ENCODE measurements around the gene DNAJC17. TPM values are rescaled to one million over a fixed set of nuclear protein-coding genes. Genes with fewer than 3 reads are reported as not detected.

The DNAJC17 gene
- total RNA-seq, 1 experiment from 2014 or later = 36.1 TPM

DNA sequence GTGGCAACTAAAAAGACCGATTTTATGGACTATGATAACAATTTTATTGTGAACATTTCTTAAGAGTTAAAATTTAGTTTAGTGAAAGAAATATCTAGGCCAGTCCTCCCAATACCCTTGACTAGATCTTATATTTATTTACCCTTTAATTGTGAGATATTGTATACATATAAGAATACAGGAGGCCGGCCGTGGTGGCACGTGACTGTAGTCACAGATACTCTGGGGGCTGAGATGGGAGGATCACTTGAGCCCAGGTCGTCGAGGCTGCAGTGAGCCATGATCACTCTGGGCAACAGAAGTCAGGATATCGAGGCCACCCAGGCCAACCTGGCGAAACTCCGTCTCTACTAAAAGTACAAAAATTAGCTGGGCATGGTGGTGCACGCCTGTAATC, 51.5 kb downstream of the DNAJC17 start:
- peak overlapping the region; percentile 97 for H3K4me2 ChIP-seq (ENCODE audit: low read length)
- no peaks in the 10 kb centered on the region for H3K9me2 ChIP-seq (ENCODE audit: insufficient read depth)
- H3K4me3 ChIP-seq (replicated peaks in 1 of 2; ENCODE audit: low read depth in 1 of 2, low read length in 2 of 2) = peak overlapping the region; percentile 99
- peak overlapping the region; percentile 86 for H2AFZ ChIP-seq (ENCODE audit: low read depth, low read length, poor library complexity, severe bottlenecking)
- no peaks in the 10 kb centered on the region for H3K9me3 ChIP-seq (ENCODE audit: control insufficient read depth in 1 of 2, insufficient read depth in 1 of 2, low read depth in 1 of 2, low read length in 2 of 2)
- H3K27me3 ChIP-seq (ENCODE audit: insufficient read depth, low read length) = no peaks in the 10 kb centered on the region
- H3K36me3 ChIP-seq (ENCODE audit: control insufficient read depth in 1 of 2, insufficient read depth in 2 of 2, low read length in 2 of 2) = peaks cover 10% of the 10 kb centered on the region in 2 experiments; a peak in 3 of 4 replicates
- intact Hi-C loops (cut with micrococcal nuclease) = no loop called here
- ChIA-PET RAD21 (ENCODE audit: low non-redundant PET in 1 of 2, low total read pairs in 2 of 2, uncharacterized antibody in 2 of 2, unreplicated experiment in 2 of 2) (no interaction called here), CTCF (no interaction called here), POLR2A (no interaction called here)
- H4K20me1 ChIP-seq (ENCODE audit: insufficient read depth) = no peaks in the 10 kb centered on the region
- H3K9ac ChIP-seq (ENCODE audit: low read length) = peak overlapping the region; percentile 79
- BruUV-seq (replicated peaks) = no TSS peak
- peak overlapping the region; percentile 74 for H3K27ac ChIP-seq (ENCODE audit: low read depth, low read length)
- H3K79me2 ChIP-seq (ENCODE audit: insufficient read depth, low read length) = peaks cover 35% of the 10 kb centered on the region
- TF ChIP-seq, protein P1, sequence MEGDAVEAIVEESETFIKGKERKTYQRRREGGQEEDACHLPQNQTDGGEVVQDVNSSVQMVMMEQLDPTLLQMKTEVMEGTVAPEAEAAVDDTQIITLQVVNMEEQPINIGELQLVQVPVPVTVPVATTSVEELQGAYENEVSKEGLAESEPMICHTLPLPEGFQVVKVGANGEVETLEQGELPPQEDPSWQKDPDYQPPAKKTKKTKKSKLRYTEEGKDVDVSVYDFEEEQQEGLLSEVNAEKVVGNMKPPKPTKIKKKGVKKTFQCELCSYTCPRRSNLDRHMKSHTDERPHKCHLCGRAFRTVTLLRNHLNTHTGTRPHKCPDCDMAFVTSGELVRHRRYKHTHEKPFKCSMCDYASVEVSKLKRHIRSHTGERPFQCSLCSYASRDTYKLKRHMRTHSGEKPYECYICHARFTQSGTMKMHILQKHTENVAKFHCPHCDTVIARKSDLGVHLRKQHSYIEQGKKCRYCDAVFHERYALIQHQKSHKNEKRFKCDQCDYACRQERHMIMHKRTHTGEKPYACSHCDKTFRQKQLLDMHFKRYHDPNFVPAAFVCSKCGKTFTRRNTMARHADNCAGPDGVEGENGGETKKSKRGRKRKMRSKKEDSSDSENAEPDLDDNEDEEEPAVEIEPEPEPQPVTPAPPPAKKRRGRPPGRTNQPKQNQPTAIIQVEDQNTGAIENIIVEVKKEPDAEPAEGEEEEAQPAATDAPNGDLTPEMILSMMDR (IDR thresholded peaks at IDR 0.05 in 2 of 3, conservative IDR thresholded peaks at IDR 0.05 in 1 of 3; ENCODE audit: borderline replicate concordance in 1 of 3, insufficient read depth in 1 of 3, low read depth in 2 of 3, low read length in 2 of 3) = no peak
- TF ChIP-seq EZH2 (IDR thresholded peaks at IDR 0.05) = no peak
- TF ChIP-seq FOSL1 (IDR thresholded peaks at IDR 0.05; ENCODE audit: low read depth) = no peak
- no peak for TF ChIP-seq TCF7L2 (IDR thresholded peaks at IDR 0.05; ENCODE audit: borderline replicate concordance, extremely low read depth, insufficient read depth, insufficient read length)
- no peak for TF ChIP-seq JUND (IDR thresholded peaks at IDR 0.05)
- TF ChIP-seq, protein P2, sequence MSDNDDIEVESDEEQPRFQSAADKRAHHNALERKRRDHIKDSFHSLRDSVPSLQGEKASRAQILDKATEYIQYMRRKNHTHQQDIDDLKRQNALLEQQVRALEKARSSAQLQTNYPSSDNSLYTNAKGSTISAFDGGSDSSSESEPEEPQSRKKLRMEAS (IDR thresholded peaks at IDR 0.05) = no peak
- ATAC-seq (no peak), DNase-seq (ENCODE audit: low read depth, low spot score) (no peak)
- peaks cover 7 to 17% of the 10 kb centered on the region in 2 experiments for H3K4me1 ChIP-seq (ENCODE audit: control insufficient read depth in 1 of 2, insufficient read depth in 2 of 2, low read length in 2 of 2)

Data from HCT116 (cell line).